Activated CD4-positive, alpha-beta T cell treated with anti-CD3 and anti-CD28 coated beads for 4 hours (primary cell): Measurements from ENCODE around the gene ARSA.

Source experiments
- DNase-seq, 2 donors: peaks; one replicate each; pipeline ENCODE4 v3.0.0-alpha.2; 2020

The ARSA gene

GRCh38 chr22:50602338-50602700 is 25.6 kb downstream of the ARSA start:
- DNase-seq: no peak

DNA sequence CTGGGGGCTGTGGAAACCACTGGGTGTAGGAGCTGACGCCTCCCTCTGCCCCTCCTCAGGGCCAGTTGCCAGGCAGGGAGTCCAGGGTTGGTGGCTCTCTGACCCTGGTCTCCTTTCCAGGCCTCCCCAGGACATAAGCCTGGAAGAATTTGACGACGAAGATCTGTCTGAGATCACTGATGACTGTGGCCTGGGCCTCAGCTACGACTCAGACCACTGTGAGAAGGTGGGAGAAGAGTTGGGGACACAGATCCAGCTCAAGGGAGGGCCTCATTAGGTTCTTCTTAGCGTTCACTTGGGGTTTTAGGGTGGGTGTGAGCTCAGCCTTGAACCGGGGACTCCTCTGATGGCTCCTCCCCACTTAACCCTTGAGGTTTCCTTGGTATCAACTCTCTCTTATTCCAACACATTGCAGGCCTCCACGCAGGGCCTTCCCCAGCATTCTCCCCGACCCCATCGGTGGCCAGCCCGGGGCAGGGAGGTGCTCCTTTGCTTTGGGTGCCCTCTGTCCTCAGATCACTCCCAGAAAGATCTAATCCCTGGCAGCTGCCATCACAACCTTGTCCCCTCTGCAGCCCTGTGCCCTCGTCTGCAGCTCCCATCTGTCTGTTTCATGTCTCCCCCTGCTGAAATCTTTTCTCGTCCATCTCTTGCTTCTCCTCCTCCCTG is 26.1 kb downstream of the ARSA start:
- DNase-seq: no peak

GRCh38 chr22:50600967-50601668 is 26.8 kb downstream of the ARSA start:
- no peak for DNase-seq

- no peak for DNase-seq
Measured at GRCh38 chr22:50600538-50600937, 27.4 kb downstream of the ARSA start, which contains the start of gene MAPK8IP2. MAPK8IP2 (plus strand) TSS chr22:50600793; CDS start chr22:50600819, 26 bp downstream.

DNA sequence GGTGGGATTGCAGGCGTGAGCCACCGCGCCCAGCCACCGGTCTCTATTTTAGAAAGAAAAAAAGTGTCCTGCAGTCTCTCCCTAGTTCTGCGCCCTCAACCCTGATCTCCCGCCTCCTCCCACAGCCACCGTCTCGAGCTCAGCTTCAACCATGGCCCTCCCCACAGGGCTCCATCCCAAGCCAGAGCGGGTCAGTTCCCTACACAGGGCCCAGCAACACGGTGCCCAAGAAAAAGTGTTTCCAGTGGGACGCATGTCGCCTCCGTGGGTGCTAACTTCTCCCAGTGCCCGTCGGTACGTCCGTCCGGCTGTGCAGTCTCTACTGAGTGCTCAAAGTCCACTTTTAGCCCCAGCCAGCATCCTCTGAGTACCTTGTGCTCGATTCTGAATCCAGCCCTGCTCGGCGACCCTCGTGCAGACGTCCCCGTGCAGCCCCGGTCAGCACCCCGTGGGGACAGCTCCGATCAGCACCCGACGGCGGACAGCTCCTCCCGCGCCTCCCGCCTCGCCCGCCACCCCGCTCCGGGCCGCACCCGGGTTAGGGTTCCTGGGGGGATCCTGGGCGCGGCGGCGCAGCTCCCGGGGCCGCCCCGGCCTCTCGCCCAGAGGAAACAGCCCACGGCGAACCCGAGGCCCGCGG is 28.0 kb downstream of the ARSA start:
- peak; percentile 32 to 52 for DNase-seq

DNA sequence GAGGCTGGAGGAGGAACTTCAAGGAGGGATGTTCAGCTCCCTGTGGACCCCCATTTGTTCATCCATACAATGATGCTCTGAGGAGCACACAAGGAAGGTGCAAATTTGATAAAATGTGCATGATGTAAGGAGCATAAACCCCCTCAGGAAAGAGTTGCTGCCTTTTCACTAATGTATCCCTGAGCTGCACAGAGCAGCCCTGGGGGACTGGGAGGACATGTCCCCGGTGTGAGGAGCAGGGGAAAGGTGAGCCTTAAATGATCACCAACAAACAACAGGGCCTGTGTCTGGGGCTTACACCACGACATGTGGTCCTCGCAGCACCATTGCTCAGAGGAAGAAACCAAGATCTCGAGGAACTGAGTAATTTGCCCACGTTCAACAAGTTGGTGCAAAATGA is 30.9 kb downstream of the ARSA start:
- no peak for DNase-seq

- no peak for DNase-seq
Measured at GRCh38 chr22:50595189-50595588, 32.8 kb downstream of the ARSA start.

GRCh38 chr22:50587407-50587806 is 40.5 kb downstream of the ARSA start:
- DNase-seq: no peak

- no peak for DNase-seq
Measured at GRCh38 chr22:50586416-50586815, 41.5 kb downstream of the ARSA start.

GRCh38 chr22:50585781-50586180 is 42.2 kb downstream of the ARSA start:
- DNase-seq: no peak

GRCh38 chr22:50585238-50585637 is 42.7 kb downstream of the ARSA start:
- no peak for DNase-seq

- DNase-seq: no peak
Measured at GRCh38 chr22:50584106-50585096, 43.6 kb downstream of the ARSA start.

DNA sequence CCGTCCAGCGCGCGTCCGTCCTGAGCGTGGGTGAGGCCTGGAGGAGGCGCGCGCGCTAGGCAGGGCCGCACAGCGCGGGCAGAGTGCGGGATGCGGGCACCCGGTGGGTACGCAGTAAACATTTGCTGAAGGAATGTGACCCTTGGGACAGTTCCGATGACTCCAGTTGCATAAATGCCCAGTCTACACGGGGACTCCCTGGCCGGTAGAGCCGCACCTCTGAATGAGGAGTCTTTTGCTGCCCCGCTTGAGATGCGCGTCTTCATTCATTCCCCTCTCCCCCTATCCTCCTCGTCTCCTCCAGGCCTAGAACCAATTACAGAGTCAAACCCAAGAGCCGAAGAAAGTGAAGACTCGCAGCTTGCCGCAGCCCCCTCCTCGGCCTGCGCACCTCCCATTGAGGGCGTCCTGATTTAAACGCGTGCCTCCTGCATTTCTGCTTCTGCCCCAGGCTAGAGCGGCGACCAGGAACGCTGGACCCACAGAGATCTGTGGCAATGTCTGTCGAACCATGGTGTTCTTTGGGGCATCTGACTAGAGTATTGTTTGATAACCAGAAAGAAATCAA is 44.6 kb downstream of the ARSA start:
- no peak for DNase-seq

- DNase-seq: peak; percentile 97 to 99
Measured at GRCh38 chr22:50582493-50583293, 45.3 kb downstream of the ARSA start, which contains the start of gene CHKB. CHKB (minus strand) TSS chr22:50582849; CDS start chr22:50582781, 68 bp downstream.

DNA sequence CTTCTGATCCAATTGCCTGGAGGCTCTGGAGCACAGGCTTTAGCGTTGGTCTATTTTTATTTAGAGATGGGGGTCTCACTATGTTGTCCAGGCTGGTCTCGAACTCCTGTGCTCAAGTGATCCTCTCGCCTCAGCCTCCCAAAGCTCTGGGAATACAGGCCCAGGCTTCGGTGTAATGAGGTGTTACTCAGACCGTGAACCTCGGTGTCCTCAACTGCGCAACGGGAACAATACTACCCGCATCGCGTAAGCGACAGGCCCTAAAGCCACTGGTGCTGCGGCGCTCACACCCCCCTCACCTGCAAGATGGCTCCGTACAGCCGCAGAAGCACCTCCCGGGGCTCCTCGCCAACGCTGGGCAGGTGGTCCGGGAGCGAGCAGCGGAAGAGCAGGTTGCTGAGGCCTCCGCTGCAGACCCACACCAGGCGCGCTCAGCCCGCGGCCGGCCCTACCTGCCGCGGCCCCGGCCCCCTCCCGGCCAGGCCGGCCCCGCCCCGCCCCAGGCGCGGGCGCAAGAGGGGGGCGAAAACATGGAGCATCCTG is 45.9 kb downstream of the ARSA start:
- peak; percentile 18 to 29 for DNase-seq

DNA sequence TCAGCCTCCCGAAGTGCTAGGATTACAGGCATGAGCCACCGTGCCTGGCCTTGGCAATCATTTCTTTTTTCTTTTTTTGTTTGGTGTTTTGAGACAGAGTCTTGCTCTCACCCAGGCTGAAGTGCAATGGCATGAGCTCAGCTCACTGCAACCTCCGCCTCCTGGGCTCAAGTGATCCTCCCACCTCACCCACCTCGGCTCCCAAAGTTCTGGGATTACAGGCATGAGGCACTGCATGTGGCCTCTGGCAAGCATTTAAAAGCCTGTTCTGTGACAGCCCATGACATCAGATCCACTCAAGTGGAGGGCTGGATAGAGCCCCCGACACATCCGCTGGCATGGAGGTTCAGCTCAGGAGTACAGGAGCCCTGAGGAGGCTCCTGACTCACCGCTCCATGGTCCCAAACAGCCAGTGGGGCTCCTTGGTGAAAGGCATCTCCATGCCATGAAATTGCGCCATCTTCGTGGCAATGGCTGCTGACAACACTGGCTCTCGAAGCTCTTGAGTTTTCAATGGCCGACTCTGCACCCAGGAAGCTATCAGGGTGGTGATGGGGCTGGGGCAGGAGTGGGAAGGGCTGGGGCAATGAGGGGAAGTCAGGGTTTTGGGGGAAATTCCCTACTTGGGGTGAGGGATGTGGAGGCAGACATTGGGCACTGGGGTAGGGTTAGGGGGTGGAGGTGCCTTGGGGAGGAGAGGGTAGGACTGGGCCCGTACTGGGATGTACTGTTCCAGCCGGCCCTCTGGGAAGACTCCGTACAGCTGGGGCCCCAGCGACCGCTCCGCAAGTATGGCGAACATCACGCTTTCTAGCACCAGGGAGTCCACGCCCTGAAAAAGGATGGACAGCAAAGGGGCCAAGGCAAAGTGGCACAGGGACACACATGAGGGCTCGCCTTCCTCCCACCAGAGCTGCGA is 46.7 kb downstream of the ARSA start:
- DNase-seq: no peak

DNA sequence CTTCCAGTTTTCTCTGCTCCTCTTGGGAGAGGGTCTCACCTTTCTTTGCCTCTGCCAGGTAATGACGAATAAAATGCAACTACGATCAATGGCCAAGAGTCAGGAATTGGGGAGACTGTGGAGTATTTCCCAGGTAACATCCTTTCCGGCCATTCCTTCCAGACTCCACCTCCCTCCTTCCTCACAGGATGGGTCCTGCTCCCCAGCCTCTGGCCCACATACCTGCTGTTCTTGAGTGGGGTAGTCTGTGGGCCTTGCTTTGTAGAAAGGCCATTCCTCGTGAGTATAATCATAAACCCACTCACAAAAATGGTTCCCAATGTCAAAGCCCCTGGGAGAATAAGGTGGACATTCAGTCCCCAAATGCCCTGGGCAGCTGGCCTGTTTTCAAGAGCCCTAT is 48.2 kb downstream of the ARSA start:
- DNase-seq: no peak

DNA sequence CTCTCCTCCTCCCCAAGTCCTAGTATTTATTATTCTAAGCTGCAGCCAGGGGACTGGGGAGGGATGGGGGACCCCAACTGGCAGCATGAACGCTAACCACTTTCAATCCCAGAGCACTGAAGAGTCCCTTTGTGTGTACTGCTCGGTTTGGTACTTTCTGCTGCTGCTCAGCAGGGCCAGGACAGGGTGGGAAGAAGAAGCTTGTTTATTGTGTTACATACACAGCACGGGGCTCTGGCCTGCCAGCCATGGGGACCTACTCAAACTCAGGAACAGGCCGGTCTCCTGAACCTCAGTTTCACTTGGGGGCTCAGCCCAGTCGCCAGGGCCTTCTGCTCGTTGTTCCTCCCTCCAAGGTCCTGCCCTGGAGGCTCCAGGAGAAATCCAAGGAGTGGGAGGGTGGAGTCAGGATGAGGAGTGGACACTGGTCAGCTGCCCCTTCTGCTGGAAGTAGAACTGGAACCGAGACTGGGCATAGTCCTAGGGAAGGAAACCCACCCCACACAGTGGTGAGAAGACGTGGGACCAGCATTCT is 49.1 kb downstream of the ARSA start:
- DNase-seq: no peak

DNA sequence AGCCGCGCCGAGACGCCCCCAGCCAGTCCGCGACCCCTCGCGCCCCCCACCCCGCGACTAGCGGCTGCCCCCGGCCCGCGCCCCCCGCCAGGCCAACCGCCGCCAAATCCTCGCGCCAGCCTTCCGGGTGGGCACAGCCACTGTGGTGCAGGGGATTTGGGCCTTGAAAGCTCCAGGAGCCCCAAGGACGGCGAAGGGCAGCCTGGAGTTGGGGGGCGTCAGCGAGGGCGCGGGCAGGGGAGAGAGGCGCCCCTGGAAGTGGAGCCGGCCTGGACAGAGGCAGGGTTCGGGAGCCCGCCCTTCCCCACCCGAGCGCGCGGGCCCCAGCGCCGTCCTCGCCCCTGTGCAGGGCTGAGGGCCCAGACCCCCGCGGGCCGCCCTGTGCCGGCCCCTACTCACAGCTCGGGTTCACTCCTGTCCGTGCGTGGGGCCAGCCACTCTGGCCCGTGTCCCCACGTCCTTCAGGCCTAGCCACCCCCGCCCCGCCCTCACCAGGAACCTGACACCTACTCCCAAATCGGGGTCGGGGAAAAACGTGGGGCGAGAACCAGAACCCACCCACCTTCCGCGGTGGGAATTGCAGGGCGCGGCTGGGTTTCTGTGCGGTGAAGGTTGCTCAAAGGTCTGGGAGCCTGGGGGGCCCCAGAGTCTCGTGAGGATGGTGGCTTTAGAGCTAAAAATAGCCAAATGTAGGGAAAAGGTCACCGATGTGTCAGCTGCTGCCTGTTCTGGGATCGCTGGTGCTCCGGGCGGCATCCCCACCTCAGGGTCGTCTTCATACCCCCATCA is 49.8 kb downstream of the ARSA start, which contains the start of gene CPT1B:
TSS of gene CPT1B (minus strand) at position 441 of the 789 bp plus-strand sequence. CDS start 512 bp downstream, outside the sequence.
- no peak for DNase-seq
